K562 (cell line): ENCODE results near the gene OOSP4A. TPM values are rescaled to one million over a fixed set of nuclear protein-coding genes. Genes with fewer than 3 reads are reported as not detected.

ENCODE experiments used
- ATAC-seq: fragments of 200-7000 bp; cut with Tn5 transposase; 3 replicates; pipeline ENCODE4 v1.9.1; 2020; ENCODE audit warnings: moderate library complexity
- BruUV-seq: library from RNA; stranded (reverse); fragments of 400-500 nt; replicated peaks from 2 replicates; lab custom pipeline; 2021; lab: Mats Ljungman, UMichigan
- CTCF ChIA-PET: fragments of 300-600 bp; formaldehyde crosslinking; extraction: SDS; loops from one replicate; lab custom pipeline; 2021; ENCODE audit warnings: low intra/inter-chr PET ratio; lab: Yijun Ruan, JAX
- POLR2A ChIA-PET: fragments of 300-600, 350-650 bp; sonication (Branson Sonifier 250); formaldehyde crosslinking; extraction: SDS; loops from one replicate; lab custom pipeline; 2021; ENCODE audit warnings: antibody characterized with exemption, inconsistent platforms; lab: Yijun Ruan, JAX
- DNase-seq, 4 experiments: peaks; one replicate each; pipeline versions ENCODE4 v3.0.0 to v3.0.0-alpha.2; 2011 to 2018; ENCODE audit warnings: low spot score in 3 of 4, mixed read lengths in 3 of 4; ENCODE audit errors: extremely low read depth in 1 of 4
- FAIRE-seq: peaks from 2 replicates; lab custom pipeline; 2011; peaks lifted over from hg19 to GRCh38; lab: Jason Lieb, UNC
- H2AFZ ChIP-seq: 2 replicates; pipeline ENCODE4 v1.6.0; 2011; ENCODE audit warnings: low read depth, low read length, control low read depth, inconsistent platforms
- H3K27ac ChIP-seq: fragments of 200-600 bp; 3 replicates; pipeline ENCODE4 v1.8.0; 2011; ENCODE audit warnings: low read depth, mild to moderate bottlenecking, control low read depth, inconsistent platforms, low read length, moderate library complexity, mixed read lengths; ENCODE audit errors: extremely low read depth
- H3K27me3 ChIP-seq, 2 experiments: fragments of 300-600 bp in 1 of 2; 2 replicates in 1 of 2; 3 replicates in 1 of 2; pipeline versions ENCODE4 v1.6.0 to v1.8.0; 2011; ENCODE audit warnings: inconsistent platforms in 2 of 2, low read length in 2 of 2, mild to moderate bottlenecking in 1 of 2, mixed read lengths in 1 of 2, moderate library complexity in 1 of 2; ENCODE audit not compliant: control insufficient read depth in 2 of 2, insufficient read depth in 2 of 2
- H3K36me3 ChIP-seq: fragments of 300-600 bp; 3 replicates; pipeline ENCODE4 v1.8.0; 2011; ENCODE audit warnings: mild to moderate bottlenecking, low read length, inconsistent platforms; ENCODE audit not compliant: control insufficient read depth, insufficient read depth
- H3K4me1 ChIP-seq, 2 experiments: fragments of 200-600 bp in 1 of 2; replicated peaks in 1 of 2; 2 replicates in 1 of 2; 3 replicates in 1 of 2; pipeline versions ENCODE4 v1.5.1 to v1.8.0; 2011; ENCODE audit warnings: inconsistent platforms in 2 of 2, low read length in 2 of 2, mild to moderate bottlenecking in 1 of 2, mixed read lengths in 1 of 2, moderate library complexity in 1 of 2; ENCODE audit not compliant: control insufficient read depth in 2 of 2, insufficient read depth in 2 of 2
- H3K4me2 ChIP-seq: 2 replicates; pipeline ENCODE4 v1.6.1; 2011; ENCODE audit warnings: low read length, control low read depth, inconsistent platforms, mixed read lengths; ENCODE audit not compliant: insufficient read depth
- H3K4me3 ChIP-seq: fragments of 200-600 bp; sonication (generic), shearing (Covaris generic); 2 replicates; pipeline ENCODE4 v1.5.1; 2016; ENCODE audit warnings: control low read depth, inconsistent platforms
- H3K79me2 ChIP-seq: fragments of 200-600 bp; 3 replicates; pipeline ENCODE4 v1.8.0; 2011; ENCODE audit warnings: low read length, inconsistent platforms; ENCODE audit not compliant: control insufficient read depth, insufficient read depth
- H3K9ac ChIP-seq, 2 experiments: 2 replicates each; pipeline versions ENCODE4 v1.6.0 to v1.6.1; 2011; ENCODE audit warnings: low read depth in 2 of 2, low read length in 2 of 2, control low read depth in 1 of 2, inconsistent platforms in 1 of 2, mild to moderate bottlenecking in 1 of 2, mixed read lengths in 1 of 2; ENCODE audit not compliant: insufficient read depth in 1 of 2
- H3K9me1 ChIP-seq: one replicate; pipeline ENCODE4 v1.6.0; 2011; ENCODE audit warnings: inconsistent platforms, mild to moderate bottlenecking, low read length, moderate library complexity; ENCODE audit not compliant: control insufficient read depth, insufficient read depth
- H3K9me3 ChIP-seq: replicated peaks from 2 replicates; pipeline ENCODE4 v1.5.1; 2011; ENCODE audit warnings: low read depth, low read length, inconsistent platforms; ENCODE audit not compliant: control insufficient read depth, insufficient read depth
- H4K20me1 ChIP-seq: replicated peaks from 2 replicates; pipeline ENCODE4 v1.6.1; 2011; ENCODE audit warnings: low read length, inconsistent platforms, mixed read lengths; ENCODE audit not compliant: control insufficient read depth, insufficient read depth
- ARID2 ChIP-seq: fragments of 450-650 bp; IDR thresholded peaks from 2 replicates; pipeline ENCODE4 v1.6.1; 2017; ENCODE audit warnings: antibody characterized with exemption, mild to moderate bottlenecking
- ATF7 ChIP-seq: fragments of 450-650 bp; IDR thresholded peaks from 2 replicates; pipeline ENCODE4 v1.7.1; 2014; ENCODE audit warnings: mild to moderate bottlenecking, moderate library complexity
- CC2D1A ChIP-seq: fragments of 450-650 bp; IDR thresholded peaks from 2 replicates; pipeline ENCODE4 v1.6.1; 2017; ENCODE audit warnings: mild to moderate bottlenecking
- CTCF ChIP-seq, 3 experiments: IDR thresholded peaks in 2 of 3; conservative IDR thresholded peaks in 1 of 3; 2 replicates each; pipeline ENCODE4 v1.5.1; 2011 to 2012; ENCODE audit warnings: low read length in 3 of 3, mild to moderate bottlenecking in 3 of 3, control low read depth in 2 of 3, improper control_type of control experiment in 1 of 3, inconsistent platforms in 1 of 3, low read depth in 1 of 3, mixed read lengths in 1 of 3, moderate library complexity in 1 of 3; ENCODE audit not compliant: insufficient read depth in 2 of 3
- EP400 ChIP-seq: fragments of 450-650 bp; IDR thresholded peaks from 2 replicates; pipeline ENCODE4 v1.6.1; 2017; ENCODE audit warnings: antibody characterized with exemption, mild to moderate bottlenecking, moderate library complexity
- FOSL1 ChIP-seq: fragments of 200-800 bp; sonication (Bioruptor generic); conservative IDR thresholded peaks from 2 replicates; pipeline ENCODE4 v1.6.1; 2016; ENCODE audit warnings: missing genetic modification characterization, missing compliant biosample characterization
- RBM25 ChIP-seq: fragments of 200-400 bp; formaldehyde crosslinking; IDR thresholded peaks from 2 replicates; pipeline ENCODE4 v1.6.1; 2018; ENCODE audit warnings: low read length, low read depth, moderate library complexity; ENCODE audit not compliant: severe bottlenecking
- SMC3 ChIP-seq: conservative IDR thresholded peaks from 2 replicates; pipeline ENCODE4 v1.6.1; 2011; ENCODE audit warnings: low read depth, low read length, improper control_type of control experiment; ENCODE audit not compliant: insufficient read depth
- WGBS: fragments of 100-300 bp; shearing (Covaris generic); methylation state at CpG from one replicate; pipeline ENCODE4 v1.1.6; 2016; ENCODE audit warnings: low coverage, mixed read lengths; ENCODE audit not compliant: insufficient coverage; ENCODE audit errors: missing lambda C conversion rate; 5-methylcytosine and 5-hydroxymethylcytosine counted together
- in situ Hi-C: fragments of 300-500 bp; cut with MboI; formaldehyde crosslinking; loops from 4 replicates; pipeline ENCODE4 v1.15.0; 2018; ENCODE audit warnings: inconsistent platforms, mixed read lengths
- intact Hi-C: fragments of 100-400 bp; cut with micrococcal nuclease; formaldehyde crosslinking; loops from 2 replicates; pipeline ENCODE4 v1.14.2; 2022
- polyA plus RNA-seq, 8 experiments: library from polyadenylated mRNA; depleted of rRNA in 4 of 8; stranded (reverse) in 5 of 8; unstranded in 3 of 8; fragments of >200 nt; fragmentation: Nextera tagmentation in 2 of 8; fragmentation: Illumina TruSeq in 1 of 8; extraction: Ambion mirVana in 2 of 8; extraction: Trizol in 1 of 8; gene quantifications; 2 replicates each; pipeline versions ENCODE4 v1.2.1 to v1.2.3, GENCODE V29; 2011 to 2014; ENCODE audit warnings: inconsistent platforms in 1 of 8, missing spikeins in 1 of 8
- total RNA-seq, 7 experiments: library from RNA; depleted of rRNA in 6 of 7; stranded (reverse); fragments of >200 nt in 6 of 7; fragmentation: Illumina TruSeq in 2 of 7; extraction: Trizol in 2 of 7; gene quantifications; 2 replicates each; pipeline versions ENCODE4 v1.2.1 to v1.2.3, GENCODE V29; 2011 to 2021; ENCODE audit warnings: low replicate concordance in 1 of 7
- TF ChIP-seq, protein P1 (sequence below): fragments of 250-450 bp; sonication (Bioruptor Pico); IDR thresholded peaks from 2 replicates; pipeline ENCODE4 v1.8.0; 2021; ENCODE audit warnings: moderate library complexity, mild to moderate bottlenecking, inconsistent platforms
- TF ChIP-seq, protein P2 (sequence below), 2 experiments: fragments of 450-650 bp; formaldehyde crosslinking in 1 of 2; IDR thresholded peaks; 2 replicates each; pipeline versions ENCODE4 v1.4.0 to v1.6.1; 2014 to 2020; ENCODE audit warnings: mild to moderate bottlenecking in 2 of 2, borderline replicate concordance in 1 of 2, low read depth in 1 of 2

OOSP4A gene
- total and polyA plus RNA-seq, 9 of the 15 experiments (the other 6 are each of a cell fraction or from before 2014, with no cell fraction given): 0.40 to 2.4 (median 0.74) TPM; not detected in 2

GRCh38 chr11:59918987-59919589 lies 44.7 kb upstream of the OOSP4A start:
- FAIRE-seq (peak; percentile 48), DNase-seq (peak; percentile 34 to 74 (median 42)), ATAC-seq (peak; percentile 71)
- no peaks in the 10 kb centered on the region for H4K20me1 ChIP-seq
- no peak overlapping the region for H3K4me2 ChIP-seq
- intact Hi-C loops (loop anchor here (1.0 to 2.0 kb wide), 3 partner anchors 96 to 211 kb away; no protein-coding TSS in a partner anchor), in situ Hi-C loops (loop anchor here (5.0 kb wide), 1 partner anchor 97 kb away; no protein-coding TSS in a partner anchor)
- H3K27me3 ChIP-seq: no peaks in the 10 kb centered on the region
- no peaks in the 10 kb centered on the region for H3K9me1 ChIP-seq
- ChIA-PET POLR2A (interaction anchor here (0.9 to 1.0 kb wide), 3 partner anchors 9 to 332 kb away, joined by 3 read pairs; no protein-coding TSS in a partner anchor), CTCF (interaction anchor here (0.6 to 3.5 kb wide), 4 partner anchors 9 to 165 kb away, joined by 3 to 17 read pairs (median 6); partner anchors contain the start of gene STX3)
- H3K4me1 ChIP-seq: no peaks in the 10 kb centered on the region
- H3K9ac ChIP-seq: no peak overlapping the region
- no peak overlapping the region for H3K27ac ChIP-seq
- no TSS peak for BruUV-seq
- no peak overlapping the region for H3K4me3 ChIP-seq
- WGBS: 14% methylated on average over 3 of the region's 3 CpGs
- H3K79me2 ChIP-seq: no peaks in the 10 kb centered on the region
- no peaks in the 10 kb centered on the region for H3K36me3 ChIP-seq
- H2AFZ ChIP-seq: 0 out of 2 replicates have a peak overlapping the region, but pooled peaks have one; percentile 3
- H3K9me3 ChIP-seq: peaks cover 23% of the 10 kb centered on the region
- 0 out of 2 replicates have a peak, but pooled peaks have one; percentile 21 for TF ChIP-seq ARID2
- peak; percentile 37; the same call in 1 of the 2 replicates for TF ChIP-seq ATF7
- TF ChIP-seq, protein P1, sequence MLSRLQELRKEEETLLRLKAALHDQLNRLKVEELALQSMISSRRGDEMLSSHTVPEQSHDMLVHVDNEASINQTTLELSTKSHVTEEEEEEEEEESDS (CRISPR knock-in tag): no peak
- TF ChIP-seq, protein P2, sequence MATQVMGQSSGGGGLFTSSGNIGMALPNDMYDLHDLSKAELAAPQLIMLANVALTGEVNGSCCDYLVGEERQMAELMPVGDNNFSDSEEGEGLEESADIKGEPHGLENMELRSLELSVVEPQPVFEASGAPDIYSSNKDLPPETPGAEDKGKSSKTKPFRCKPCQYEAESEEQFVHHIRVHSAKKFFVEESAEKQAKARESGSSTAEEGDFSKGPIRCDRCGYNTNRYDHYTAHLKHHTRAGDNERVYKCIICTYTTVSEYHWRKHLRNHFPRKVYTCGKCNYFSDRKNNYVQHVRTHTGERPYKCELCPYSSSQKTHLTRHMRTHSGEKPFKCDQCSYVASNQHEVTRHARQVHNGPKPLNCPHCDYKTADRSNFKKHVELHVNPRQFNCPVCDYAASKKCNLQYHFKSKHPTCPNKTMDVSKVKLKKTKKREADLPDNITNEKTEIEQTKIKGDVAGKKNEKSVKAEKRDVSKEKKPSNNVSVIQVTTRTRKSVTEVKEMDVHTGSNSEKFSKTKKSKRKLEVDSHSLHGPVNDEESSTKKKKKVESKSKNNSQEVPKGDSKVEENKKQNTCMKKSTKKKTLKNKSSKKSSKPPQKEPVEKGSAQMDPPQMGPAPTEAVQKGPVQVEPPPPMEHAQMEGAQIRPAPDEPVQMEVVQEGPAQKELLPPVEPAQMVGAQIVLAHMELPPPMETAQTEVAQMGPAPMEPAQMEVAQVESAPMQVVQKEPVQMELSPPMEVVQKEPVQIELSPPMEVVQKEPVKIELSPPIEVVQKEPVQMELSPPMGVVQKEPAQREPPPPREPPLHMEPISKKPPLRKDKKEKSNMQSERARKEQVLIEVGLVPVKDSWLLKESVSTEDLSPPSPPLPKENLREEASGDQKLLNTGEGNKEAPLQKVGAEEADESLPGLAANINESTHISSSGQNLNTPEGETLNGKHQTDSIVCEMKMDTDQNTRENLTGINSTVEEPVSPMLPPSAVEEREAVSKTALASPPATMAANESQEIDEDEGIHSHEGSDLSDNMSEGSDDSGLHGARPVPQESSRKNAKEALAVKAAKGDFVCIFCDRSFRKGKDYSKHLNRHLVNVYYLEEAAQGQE (IDR thresholded peaks at IDR 0.05; ENCODE audit: borderline replicate concordance): peak; percentile 81
- TF ChIP-seq, protein P2 (CRISPR knock-in tag; IDR thresholded peaks at IDR 0.05; ENCODE audit: low read depth): no peak
- peak; percentile 76 for TF ChIP-seq FOSL1 (tag)
- TF ChIP-seq EP400: 0 out of 2 replicates have a peak, but pooled peaks have one; percentile 8
- TF ChIP-seq CC2D1A: peak; percentile 75
- TF ChIP-seq SMC3: peak; percentile 59; the same call in 1 of the 2 replicates
- peak; percentile 20 for TF ChIP-seq RBM25
- TF ChIP-seq CTCF (IDR thresholded peaks at IDR 0.05 in 2 of 3, conservative IDR thresholded peaks at IDR 0.05 in 1 of 3; ENCODE audit: insufficient read depth in 2 of 3, low read depth in 1 of 3, low read length in 3 of 3): peak; percentile 59 to 62 (median 61)
